HG03521 (cell line): ENCODE measurements around the gene NPIPA7.
"Not testable (repeated sequence)": the region's sequence is repeated elsewhere in the genome, so short reads cannot be mapped to it uniquely, and the experiment has no call there.

Experiments
- ATAC-seq: cut with Tn5 transposase; IDR thresholded peaks from one replicate; pipeline ENCODE4 v1.9.1; 2021; ENCODE audit warnings: mild to moderate bottlenecking, moderate library complexity; ENCODE audit not compliant: unreplicated experiment

The NPIPA7 gene

GRCh38 chr16:16378840-16379239 lies at the start of gene NPIPA7:
TSS of gene NPIPA7 (plus strand) at chr16:16379140. CDS start at chr16:16379245, 105 bp downstream.
- not testable (repeated sequence) for ATAC-seq

- ATAC-seq: not testable (repeated sequence)
Measured at GRCh38 chr16:16331466-16331865, 47.5 kb upstream of the NPIPA7 start.

- ATAC-seq: not testable (repeated sequence)
Measured at GRCh38 chr16:16357556-16357955, 21.4 kb upstream of the NPIPA7 start.

- not testable (repeated sequence) for ATAC-seq
Measured at GRCh38 chr16:16358539-16359240, 20.2 kb upstream of the NPIPA7 start.

- ATAC-seq: not testable (repeated sequence)
Measured at GRCh38 chr16:16363595-16363994, 15.3 kb upstream of the NPIPA7 start.

- ATAC-seq: not testable (repeated sequence)
Measured at GRCh38 chr16:16364100-16364499, 14.8 kb upstream of the NPIPA7 start.

GRCh38 chr16:16364701-16365100 lies 14.2 kb upstream of the NPIPA7 start:
- not testable (repeated sequence) for ATAC-seq

- ATAC-seq: not testable (repeated sequence)
Measured at GRCh38 chr16:16365319-16365718, 13.6 kb upstream of the NPIPA7 start.

- not testable (repeated sequence) for ATAC-seq
Measured at GRCh38 chr16:16365851-16366250, 13.1 kb upstream of the NPIPA7 start.

GRCh38 chr16:16366552-16367284 lies 12.2 kb upstream of the NPIPA7 start:
- not testable (repeated sequence) for ATAC-seq

- not testable (repeated sequence) for ATAC-seq
Measured at GRCh38 chr16:16367285-16367628, 11.7 kb upstream of the NPIPA7 start.

- not testable (repeated sequence) for ATAC-seq
Measured at GRCh38 chr16:16369081-16369856, 9.7 kb upstream of the NPIPA7 start.

- not testable (repeated sequence) for ATAC-seq
Measured at GRCh38 chr16:16371136-16371735, 7.7 kb upstream of the NPIPA7 start.

GRCh38 chr16:16374192-16374591 lies 4.7 kb upstream of the NPIPA7 start:
- ATAC-seq: not testable (repeated sequence)

- not testable (repeated sequence) for ATAC-seq
Measured at GRCh38 chr16:16399685-16400084, 20.7 kb downstream of the NPIPA7 start.

GRCh38 chr16:16402333-16402732 lies 23.4 kb downstream of the NPIPA7 start:
- ATAC-seq: not testable (repeated sequence)

- not testable (repeated sequence) for ATAC-seq
Measured at GRCh38 chr16:16404283-16404682, 25.3 kb downstream of the NPIPA7 start.

GRCh38 chr16:16405421-16405820 lies 26.5 kb downstream of the NPIPA7 start:
- not testable (repeated sequence) for ATAC-seq

- not testable (repeated sequence) for ATAC-seq
Measured at GRCh38 chr16:16408430-16408829, 29.5 kb downstream of the NPIPA7 start.

GRCh38 chr16:16413773-16414172 lies 34.8 kb downstream of the NPIPA7 start:
- not testable (repeated sequence) for ATAC-seq

- ATAC-seq: not testable (repeated sequence)
Measured at GRCh38 chr16:16417071-16417470, 38.1 kb downstream of the NPIPA7 start.
